ENCODE results near the gene PPP2R1B. TPM values are rescaled to one million over a fixed set of nuclear protein-coding genes. Genes with fewer than 3 reads are reported as not detected.

The PPP2R1B gene
- polyA plus RNA-seq, 1 donor (not counting 4 experiments of a cell fraction or from before 2014, with no cell fraction given), result 33.6 TPM

DNA sequence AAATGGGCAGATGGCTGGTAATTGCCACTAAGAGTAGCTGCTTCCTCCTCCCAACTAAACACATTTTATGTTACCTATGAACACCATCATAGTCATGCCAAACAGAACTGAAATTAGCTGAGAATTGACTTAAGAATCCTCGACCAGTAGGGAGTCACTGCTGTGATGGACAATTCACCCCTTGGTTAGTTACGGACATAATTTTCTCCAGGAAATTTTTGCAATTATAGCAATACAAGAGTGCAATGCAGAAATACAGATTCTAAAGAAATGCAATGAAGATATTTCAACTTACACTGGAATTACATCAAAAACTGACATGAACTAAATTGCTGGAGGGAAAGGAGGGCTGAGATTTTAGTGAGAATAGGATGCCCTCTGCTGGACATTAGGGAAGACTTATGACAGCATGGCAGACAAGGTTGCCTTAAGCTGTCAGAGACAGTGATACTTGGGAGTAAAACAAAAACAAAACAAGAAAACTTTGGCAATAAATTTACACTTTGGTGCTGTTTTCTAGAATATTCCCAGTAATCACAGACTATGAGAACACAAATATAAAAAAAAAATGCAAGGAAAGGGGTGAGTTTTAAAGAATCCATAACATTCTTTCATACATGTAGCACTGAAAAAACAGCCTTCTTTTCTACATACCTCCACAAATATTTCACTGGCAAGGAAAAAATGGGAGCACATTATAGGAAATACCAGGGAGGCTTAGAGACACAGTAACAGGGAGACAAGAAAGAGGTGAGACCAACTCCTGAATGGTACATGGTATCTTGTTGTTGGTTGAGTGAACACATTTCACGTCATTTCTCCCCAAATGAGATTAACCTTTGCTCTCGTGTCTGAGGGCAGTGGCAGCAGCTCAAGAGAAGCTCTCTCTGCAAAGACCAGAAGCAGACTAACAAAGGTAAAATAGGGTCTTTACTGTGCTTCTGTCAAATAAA is 11.2 kb upstream of the PPP2R1B start:
- H3K9ac ChIP-seq (ENCODE audit: control insufficient read depth, extremely low read depth, insufficient read depth, low read length), result no peak overlapping the region
- FAIRE-seq, result peak; percentile 78

DNA sequence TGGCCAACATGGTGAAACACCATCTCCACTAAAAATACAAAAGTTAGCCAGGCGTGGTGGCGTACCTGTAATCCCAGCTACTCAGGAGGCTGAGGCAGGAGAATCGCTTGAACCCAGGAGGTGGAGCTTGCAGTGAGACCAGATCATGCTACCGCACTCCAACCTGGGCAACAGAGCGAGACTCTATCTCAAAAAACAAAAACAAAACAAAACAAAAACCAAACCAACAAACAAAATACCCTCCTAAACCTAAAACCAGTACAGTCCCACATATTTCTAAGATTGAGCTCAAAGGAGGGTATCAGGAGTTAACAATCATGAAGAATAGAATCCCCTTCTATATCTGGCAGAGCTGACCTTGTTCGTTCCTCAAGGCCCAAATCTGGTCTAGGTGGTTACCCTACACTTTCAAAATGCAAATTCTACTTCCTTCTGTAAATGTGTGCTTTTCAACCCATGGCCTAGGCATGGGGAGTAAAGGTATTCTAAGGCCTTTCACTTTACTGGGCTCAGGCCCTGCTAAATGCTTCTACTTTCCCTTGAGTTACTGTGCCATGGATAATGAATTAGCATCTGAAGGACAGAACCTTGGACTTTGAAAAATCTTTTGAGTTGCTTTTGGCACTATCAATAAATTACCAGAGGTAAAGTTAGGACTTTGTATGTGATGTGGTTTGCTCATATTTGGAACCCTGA is 10.4 kb upstream of the PPP2R1B start:
- DNase-seq (ENCODE audit: low read depth, low spot score) (no peak), FAIRE-seq (no peak)
- H3K27ac ChIP-seq (ENCODE audit: control insufficient read depth, insufficient read depth, low read length), result no peak overlapping the region
- H3K4me1 ChIP-seq (ENCODE audit: control insufficient read depth, extremely low read depth, insufficient read depth, low read length), result no peaks in the 10 kb centered on the region
- H3K9ac ChIP-seq (ENCODE audit: control insufficient read depth, extremely low read depth, insufficient read depth, low read length), result no peak overlapping the region
- TF ChIP-seq, protein P1, sequence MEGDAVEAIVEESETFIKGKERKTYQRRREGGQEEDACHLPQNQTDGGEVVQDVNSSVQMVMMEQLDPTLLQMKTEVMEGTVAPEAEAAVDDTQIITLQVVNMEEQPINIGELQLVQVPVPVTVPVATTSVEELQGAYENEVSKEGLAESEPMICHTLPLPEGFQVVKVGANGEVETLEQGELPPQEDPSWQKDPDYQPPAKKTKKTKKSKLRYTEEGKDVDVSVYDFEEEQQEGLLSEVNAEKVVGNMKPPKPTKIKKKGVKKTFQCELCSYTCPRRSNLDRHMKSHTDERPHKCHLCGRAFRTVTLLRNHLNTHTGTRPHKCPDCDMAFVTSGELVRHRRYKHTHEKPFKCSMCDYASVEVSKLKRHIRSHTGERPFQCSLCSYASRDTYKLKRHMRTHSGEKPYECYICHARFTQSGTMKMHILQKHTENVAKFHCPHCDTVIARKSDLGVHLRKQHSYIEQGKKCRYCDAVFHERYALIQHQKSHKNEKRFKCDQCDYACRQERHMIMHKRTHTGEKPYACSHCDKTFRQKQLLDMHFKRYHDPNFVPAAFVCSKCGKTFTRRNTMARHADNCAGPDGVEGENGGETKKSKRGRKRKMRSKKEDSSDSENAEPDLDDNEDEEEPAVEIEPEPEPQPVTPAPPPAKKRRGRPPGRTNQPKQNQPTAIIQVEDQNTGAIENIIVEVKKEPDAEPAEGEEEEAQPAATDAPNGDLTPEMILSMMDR (optimal IDR thresholded peaks at IDR 0.05 in 1 of 3, IDR thresholded peaks at IDR 0.05 in 1 of 3, conservative IDR thresholded peaks at IDR 0.05 in 1 of 3; ENCODE audit: extremely low read depth in 1 of 3, insufficient read depth in 2 of 3, low read length in 3 of 3), result no peak
- no peak for TF ChIP-seq EZH2 (IDR thresholded peaks at IDR 0.05; ENCODE audit: low read length)
- H3K4me3 ChIP-seq (ENCODE audit: control insufficient read depth in 2 of 3, extremely low read depth in 1 of 3, insufficient read depth in 2 of 3, low read depth in 1 of 3, low read length in 3 of 3), result no peak overlapping the region
- no peaks in the 10 kb centered on the region for H3K9me1 ChIP-seq (ENCODE audit: control insufficient read depth, extremely low read depth, insufficient read depth, low read length)
- dilution Hi-C loops (cut with MboI; ENCODE audit: extremely low pct_ligation_motif_present, low sequenced_read_pairs), result no loop called here
- no peak overlapping the region for H3K4me2 ChIP-seq (ENCODE audit: control insufficient read depth, extremely low read depth, insufficient read depth, low read depth, low read length)
- H3K9me3 ChIP-seq (ENCODE audit: control insufficient read depth, low read depth, low read length), result no peaks in the 10 kb centered on the region
- no peaks in the 10 kb centered on the region for H3K27me3 ChIP-seq (ENCODE audit: control insufficient read depth, extremely low read depth, insufficient read depth, low read length)
- no peaks in the 10 kb centered on the region for H3K36me3 ChIP-seq (ENCODE audit: control insufficient read depth in 2 of 2, extremely low read depth in 1 of 2, insufficient read depth in 2 of 2, low read length in 2 of 2)
- no peaks in the 10 kb centered on the region for H4K20me1 ChIP-seq (ENCODE audit: control insufficient read depth, extremely low read depth, insufficient read depth, low read length)
- no peaks in the 10 kb centered on the region for H3K79me2 ChIP-seq (ENCODE audit: control insufficient read depth, insufficient read depth, low read length)
- H2AFZ ChIP-seq (ENCODE audit: control insufficient read depth, low read length), result no peak overlapping the region

More for the DNA sequence above, 11.2 kb upstream of the PPP2R1B start:
- no peaks in the 10 kb centered on the region for H3K79me2 ChIP-seq (ENCODE audit: control insufficient read depth, insufficient read depth, low read length)
- H4K20me1 ChIP-seq (ENCODE audit: control insufficient read depth, extremely low read depth, insufficient read depth, low read length), result no peaks in the 10 kb centered on the region
- DNase-seq (ENCODE audit: low read depth, low spot score), result no peak
- no peaks in the 10 kb centered on the region for H3K9me3 ChIP-seq (ENCODE audit: control insufficient read depth, low read depth, low read length)
- no peaks in the 10 kb centered on the region for H3K27me3 ChIP-seq (ENCODE audit: control insufficient read depth, extremely low read depth, insufficient read depth, low read length)
- no peak for TF ChIP-seq EZH2 (IDR thresholded peaks at IDR 0.05; ENCODE audit: low read length)
- TF ChIP-seq, protein P1 (optimal IDR thresholded peaks at IDR 0.05 in 1 of 3, IDR thresholded peaks at IDR 0.05 in 1 of 3, conservative IDR thresholded peaks at IDR 0.05 in 1 of 3; ENCODE audit: extremely low read depth in 1 of 3, insufficient read depth in 2 of 3, low read length in 3 of 3), result peak; percentile 51 to 78 (median 73)
- H3K27ac ChIP-seq (ENCODE audit: control insufficient read depth, insufficient read depth, low read length), result no peak overlapping the region
- H3K36me3 ChIP-seq (ENCODE audit: control insufficient read depth in 2 of 2, extremely low read depth in 1 of 2, insufficient read depth in 2 of 2, low read length in 2 of 2), result no peaks in the 10 kb centered on the region
- no peak overlapping the region for H2AFZ ChIP-seq (ENCODE audit: control insufficient read depth, low read length)
- dilution Hi-C loops (cut with MboI; ENCODE audit: extremely low pct_ligation_motif_present, low sequenced_read_pairs), result no loop called here
- no peaks in the 10 kb centered on the region for H3K9me1 ChIP-seq (ENCODE audit: control insufficient read depth, extremely low read depth, insufficient read depth, low read length)
- no peak overlapping the region for H3K4me2 ChIP-seq (ENCODE audit: control insufficient read depth, extremely low read depth, insufficient read depth, low read depth, low read length)
- no peak overlapping the region for H3K4me3 ChIP-seq (ENCODE audit: control insufficient read depth in 2 of 3, extremely low read depth in 1 of 3, insufficient read depth in 2 of 3, low read depth in 1 of 3, low read length in 3 of 3)
- no peaks in the 10 kb centered on the region for H3K4me1 ChIP-seq (ENCODE audit: control insufficient read depth, extremely low read depth, insufficient read depth, low read length)
